ENCODE data around the gene ARFGEF3.

GRCh38 chr6:138229072-138229471 is 67.3 kb downstream of the ARFGEF3 start:
- TF ChIP-seq CTCF (IDR thresholded peaks at IDR 0.05) (no peak), POLR2A (IDR thresholded peaks at IDR 0.05) (no peak)
